GM19099 (cell line): Measurements from ENCODE around the gene GBF1.

ENCODE experiments used
- POLR2A ChIP-seq: IDR thresholded peaks from 3 replicates; pipeline ENCODE4 v1.6.1; 2011; ENCODE audit warnings: low read depth; ENCODE audit not compliant: insufficient read length; ENCODE audit errors: extremely low read depth

GBF1 gene

GRCh38 chr10:102421507-102421756 lies 176.1 kb downstream of the GBF1 start:
- no peak for TF ChIP-seq POLR2A

- no peak for TF ChIP-seq POLR2A
Observed at GRCh38 chr10:102421757-102422512, 176.6 kb downstream of the GBF1 start.

GRCh38 chr10:102422545-102423129 lies 177.3 kb downstream of the GBF1 start:
- TF ChIP-seq POLR2A = peak; percentile 35

GRCh38 chr10:102423372-102423968 lies 178.1 kb downstream of the GBF1 start:
- no peak for TF ChIP-seq POLR2A

- TF ChIP-seq POLR2A = no peak
Observed at GRCh38 chr10:102424145-102424544, 178.8 kb downstream of the GBF1 start.

- no peak for TF ChIP-seq POLR2A
Observed at GRCh38 chr10:102424916-102425315, 179.6 kb downstream of the GBF1 start.

- no peak for TF ChIP-seq POLR2A
Observed at GRCh38 chr10:102425444-102425843, 180.1 kb downstream of the GBF1 start.

GRCh38 chr10:102426803-102427287 lies 181.5 kb downstream of the GBF1 start:
- TF ChIP-seq POLR2A = no peak

- TF ChIP-seq POLR2A = no peak
Observed at GRCh38 chr10:102429468-102429867, 184.1 kb downstream of the GBF1 start.

- TF ChIP-seq POLR2A = no peak
Observed at GRCh38 chr10:102431452-102432124, 186.3 kb downstream of the GBF1 start.
